Fibroblast of lung (primary cell): ENCODE results near the gene PGM1.

ENCODE experiments used
- EZH2 ChIP-seq: IDR thresholded peaks from 2 replicates; pipeline ENCODE4 v1.5.1; 2012; ENCODE audit warnings: low read length, control low read depth, mild to moderate bottlenecking; ENCODE audit errors: missing control alignments
- TF ChIP-seq, protein P1 (sequence below), 2 donors: IDR thresholded peaks in 1 of 2; conservative IDR thresholded peaks in 1 of 2; 1 replicate in 1 of 2; 2 replicates in 1 of 2; pipeline ENCODE4 v1.5.1; 2011 to 2012; ENCODE audit warnings: low read length in 2 of 2, control low read depth in 1 of 2, inconsistent platforms in 1 of 2, low read depth in 1 of 2, mild to moderate bottlenecking in 1 of 2

DNA sequence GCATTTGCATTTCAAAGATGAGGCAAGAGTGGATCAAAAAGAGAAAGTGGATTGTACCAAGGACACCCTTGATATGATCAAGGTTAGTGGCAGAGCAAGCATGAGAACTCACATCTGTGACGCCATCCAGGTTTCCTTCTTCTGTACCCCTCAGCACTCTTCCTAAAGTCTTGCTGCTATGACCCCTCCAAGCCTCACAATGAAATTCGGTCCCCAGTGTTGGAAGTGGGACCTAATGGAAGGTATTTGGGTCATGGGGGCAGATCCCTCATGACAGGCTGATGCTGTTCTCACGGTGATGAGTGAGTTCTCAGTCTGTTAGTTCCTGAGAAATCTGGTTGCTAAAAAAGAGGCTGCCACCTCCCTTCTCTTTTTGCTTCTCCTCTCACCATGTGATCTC lies 86.4 kb downstream of the PGM1 start:
- TF ChIP-seq EZH2: no peak
- TF ChIP-seq, protein P1, sequence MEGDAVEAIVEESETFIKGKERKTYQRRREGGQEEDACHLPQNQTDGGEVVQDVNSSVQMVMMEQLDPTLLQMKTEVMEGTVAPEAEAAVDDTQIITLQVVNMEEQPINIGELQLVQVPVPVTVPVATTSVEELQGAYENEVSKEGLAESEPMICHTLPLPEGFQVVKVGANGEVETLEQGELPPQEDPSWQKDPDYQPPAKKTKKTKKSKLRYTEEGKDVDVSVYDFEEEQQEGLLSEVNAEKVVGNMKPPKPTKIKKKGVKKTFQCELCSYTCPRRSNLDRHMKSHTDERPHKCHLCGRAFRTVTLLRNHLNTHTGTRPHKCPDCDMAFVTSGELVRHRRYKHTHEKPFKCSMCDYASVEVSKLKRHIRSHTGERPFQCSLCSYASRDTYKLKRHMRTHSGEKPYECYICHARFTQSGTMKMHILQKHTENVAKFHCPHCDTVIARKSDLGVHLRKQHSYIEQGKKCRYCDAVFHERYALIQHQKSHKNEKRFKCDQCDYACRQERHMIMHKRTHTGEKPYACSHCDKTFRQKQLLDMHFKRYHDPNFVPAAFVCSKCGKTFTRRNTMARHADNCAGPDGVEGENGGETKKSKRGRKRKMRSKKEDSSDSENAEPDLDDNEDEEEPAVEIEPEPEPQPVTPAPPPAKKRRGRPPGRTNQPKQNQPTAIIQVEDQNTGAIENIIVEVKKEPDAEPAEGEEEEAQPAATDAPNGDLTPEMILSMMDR (conservative IDR thresholded peaks at IDR 0.05 in 1 of 2, IDR thresholded peaks at IDR 0.05 in 1 of 2; ENCODE audit: low read depth in 1 of 2, low read length in 2 of 2): no peak
